Spleen (tissue), 11 donors: ENCODE results near the gene ARRDC3. TPM values are rescaled to one million over a fixed set of nuclear protein-coding genes. Genes with fewer than 3 reads are reported as not detected.

ENCODE experiments used
- DNase-seq: peaks from one replicate; pipeline ENCODE4 v3.0.0-alpha.2; 2020
- H3K27ac ChIP-seq, 8 donors: fragments of 200-600 bp; sonication (generic) in 7 of 8; 1 replicate in 4 of 8; 2 replicates in 4 of 8; pipeline versions ENCODE4 v1.5.0 to v1.8.0; 2016 to 2021; ENCODE audit warnings: inconsistent platforms in 4 of 8, mild to moderate bottlenecking in 4 of 8, moderate library complexity in 1 of 8
- H3K27me3 ChIP-seq, 7 donors: fragments of 200-600 bp; sonication (generic) in 6 of 7; replicated peaks in 1 of 7; 1 replicate in 4 of 7; 2 replicates in 3 of 7; pipeline versions ENCODE4 v1.5.0 to v1.8.0; 2016 to 2021; ENCODE audit warnings: inconsistent platforms in 3 of 7, mild to moderate bottlenecking in 1 of 7
- H3K36me3 ChIP-seq, 6 donors: fragments of 200-600 bp; sonication (generic) in 5 of 6; 1 replicate in 4 of 6; 2 replicates in 2 of 6; pipeline versions ENCODE4 v1.5.0 to v1.8.0; 2016 to 2021; ENCODE audit warnings: inconsistent platforms in 2 of 6
- H3K4me1 ChIP-seq, 6 donors: fragments of 200-600 bp; sonication (generic) in 5 of 6; 1 replicate in 3 of 6; 2 replicates in 3 of 6; pipeline versions ENCODE4 v1.5.0 to v1.8.0; 2016 to 2021; ENCODE audit warnings: inconsistent platforms in 3 of 6
- H3K4me3 ChIP-seq, 8 donors: fragments of 200-600 bp; sonication (generic) in 7 of 8; 1 replicate in 4 of 8; 2 replicates in 4 of 8; pipeline versions ENCODE4 v1.5.0 to v1.8.0; 2016 to 2021; ENCODE audit warnings: inconsistent platforms in 4 of 8, mild to moderate bottlenecking in 4 of 8, moderate library complexity in 2 of 8
- H3K9me3 ChIP-seq, 8 donors: fragments of 200-600 bp; sonication (generic) in 7 of 8; 1 replicate in 4 of 8; 2 replicates in 4 of 8; pipeline versions ENCODE4 v1.5.0 to v1.8.0; 2016 to 2021; ENCODE audit warnings: inconsistent platforms in 4 of 8
- POLR2A ChIP-seq, 3 donors: fragments of 450-650 bp; IDR thresholded peaks; one replicate each; pipeline ENCODE4 v1.5.1; 2017; ENCODE audit warnings: antibody characterized with exemption in 3 of 3, mild to moderate bottlenecking in 1 of 3
- POLR2AphosphoS5 ChIP-seq, 3 donors: sonication (generic); formaldehyde crosslinking; IDR thresholded peaks; one replicate each; pipeline ENCODE4 v1.5.1; 2017; ENCODE audit warnings: antibody characterized with exemption in 3 of 3
- WGBS, 5 donors: extraction: QIAGEN DNeasy Blood & Tissue Kit in 3 of 5; methylation state at CpG; one replicate each; pipeline versions ENCODE4 v1.1.5 to v1.1.7; 2013 to 2018; 5-methylcytosine and 5-hydroxymethylcytosine counted together
- intact Hi-C: fragments of 100-400 bp; cut with DNase I; formaldehyde crosslinking; loops from one replicate; pipeline ENCODE4 v1.15.0; 2023; ENCODE audit warnings: low total_unique reads
- polyA plus RNA-seq, 3 donors: library from polyadenylated mRNA; stranded (reverse); fragments of 200-250 nt; gene quantifications; one replicate each; pipeline ENCODE4 v1.2.1, GENCODE V29; 2013
- total RNA-seq, 7 donors: library from RNA; depleted of rRNA in 3 of 7; stranded (reverse); fragments of >200 nt in 3 of 7; fragmentation: NEBNext Ultra II Directional in 4 of 7; extraction: Animal tissue kit (Norgen Biotek cat#: 25700) in 4 of 7; gene quantifications; one replicate each; pipeline versions ENCODE4 v1.1.0 to v1.2.1, GENCODE V29; 2016 to 2021
- TF ChIP-seq, protein P1 (sequence below), 11 experiments: fragments of 200-600 bp in 7 of 11; fragments of 450-650 bp in 4 of 11; sonication (generic) in 4 of 11; IDR thresholded peaks in 8 of 11; conservative IDR thresholded peaks in 3 of 11; 1 replicate in 7 of 11; 2 replicates in 4 of 11; pipeline versions ENCODE4 v1.4.0 to v1.8.0; 2016 to 2021; ENCODE audit warnings: antibody characterized with exemption in 11 of 11, inconsistent platforms in 4 of 11, mild to moderate bottlenecking in 1 of 11
- donor health status: healthy with polysubstance abuse.
- donor health status: DM: no; HTN: no; CAD: no; lungs with moderate emphysema.
- donor health status: DM: no; HTN: no; CAD: no.
- donor health status: Bipolar disorder and iron deficiency.
- donor health status: healthy.
- donor health status: DM: no; HTN: no; CAD: no.
- donor health status: DM: yes; HTN: yes; CAD: no.

ARRDC3 gene
- total and polyA plus RNA-seq, 10 donors, result 13.7 to 124 (median 41.2) TPM

GRCh38 chr5:91373006-91373405 is 10.1 kb downstream of the ARRDC3 start:
- intact Hi-C loops, result no loop called here
- no peak for TF ChIP-seq POLR2A (IDR thresholded peaks at IDR 0.05)
- no peak for TF ChIP-seq POLR2AphosphoS5 (IDR thresholded peaks at IDR 0.05)
- TF ChIP-seq, protein P1, sequence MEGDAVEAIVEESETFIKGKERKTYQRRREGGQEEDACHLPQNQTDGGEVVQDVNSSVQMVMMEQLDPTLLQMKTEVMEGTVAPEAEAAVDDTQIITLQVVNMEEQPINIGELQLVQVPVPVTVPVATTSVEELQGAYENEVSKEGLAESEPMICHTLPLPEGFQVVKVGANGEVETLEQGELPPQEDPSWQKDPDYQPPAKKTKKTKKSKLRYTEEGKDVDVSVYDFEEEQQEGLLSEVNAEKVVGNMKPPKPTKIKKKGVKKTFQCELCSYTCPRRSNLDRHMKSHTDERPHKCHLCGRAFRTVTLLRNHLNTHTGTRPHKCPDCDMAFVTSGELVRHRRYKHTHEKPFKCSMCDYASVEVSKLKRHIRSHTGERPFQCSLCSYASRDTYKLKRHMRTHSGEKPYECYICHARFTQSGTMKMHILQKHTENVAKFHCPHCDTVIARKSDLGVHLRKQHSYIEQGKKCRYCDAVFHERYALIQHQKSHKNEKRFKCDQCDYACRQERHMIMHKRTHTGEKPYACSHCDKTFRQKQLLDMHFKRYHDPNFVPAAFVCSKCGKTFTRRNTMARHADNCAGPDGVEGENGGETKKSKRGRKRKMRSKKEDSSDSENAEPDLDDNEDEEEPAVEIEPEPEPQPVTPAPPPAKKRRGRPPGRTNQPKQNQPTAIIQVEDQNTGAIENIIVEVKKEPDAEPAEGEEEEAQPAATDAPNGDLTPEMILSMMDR (IDR thresholded peaks at IDR 0.05 in 8 of 11, conservative IDR thresholded peaks at IDR 0.05 in 3 of 11), result no peak
- 88 to 96% (median 92%) methylated on average over 1 of the region's 1 CpG for WGBS, 5 donors
- no peak overlapping the region for H3K4me3 ChIP-seq
- H3K27me3 ChIP-seq, result no peaks in the 10 kb centered on the region
- peak overlapping the region in 3 of 8 donors; percentile 30 to 36 (median 31) for H3K27ac ChIP-seq
- H3K36me3 ChIP-seq, result peaks cover 0 to 100% (median 87%) of the 10 kb centered on the region in 6 donors
- no peak for DNase-seq
- H3K9me3 ChIP-seq, result no peaks in the 10 kb centered on the region
- H3K4me1 ChIP-seq, result peaks cover 22 to 85% (median 40%) of the 10 kb centered on the region in 6 donors

GRCh38 chr5:91369480-91369879 is 13.6 kb downstream of the ARRDC3 start:
- no peak overlapping the region for H3K4me3 ChIP-seq
- H3K4me1 ChIP-seq, result peaks cover 8 to 50% (median 13%) of the 10 kb centered on the region in 6 donors
- DNase-seq, result no peak
- peak overlapping the region in 1 of 8 donors; percentile 3 for H3K27ac ChIP-seq
- 36 to 63% (median 50%) methylated on average over 1 of the region's 1 CpG for WGBS, 5 donors
- intact Hi-C loops, result no loop called here
- TF ChIP-seq, protein P1 (IDR thresholded peaks at IDR 0.05 in 8 of 11, conservative IDR thresholded peaks at IDR 0.05 in 3 of 11), result no peak
- TF ChIP-seq POLR2AphosphoS5 (IDR thresholded peaks at IDR 0.05) (no peak), POLR2A (IDR thresholded peaks at IDR 0.05) (no peak)
- no peaks in the 10 kb centered on the region for H3K9me3 ChIP-seq
- peaks cover 0 to 83% (median 69%) of the 10 kb centered on the region in 6 donors for H3K36me3 ChIP-seq
- H3K27me3 ChIP-seq, result no peaks in the 10 kb centered on the region

DNA sequence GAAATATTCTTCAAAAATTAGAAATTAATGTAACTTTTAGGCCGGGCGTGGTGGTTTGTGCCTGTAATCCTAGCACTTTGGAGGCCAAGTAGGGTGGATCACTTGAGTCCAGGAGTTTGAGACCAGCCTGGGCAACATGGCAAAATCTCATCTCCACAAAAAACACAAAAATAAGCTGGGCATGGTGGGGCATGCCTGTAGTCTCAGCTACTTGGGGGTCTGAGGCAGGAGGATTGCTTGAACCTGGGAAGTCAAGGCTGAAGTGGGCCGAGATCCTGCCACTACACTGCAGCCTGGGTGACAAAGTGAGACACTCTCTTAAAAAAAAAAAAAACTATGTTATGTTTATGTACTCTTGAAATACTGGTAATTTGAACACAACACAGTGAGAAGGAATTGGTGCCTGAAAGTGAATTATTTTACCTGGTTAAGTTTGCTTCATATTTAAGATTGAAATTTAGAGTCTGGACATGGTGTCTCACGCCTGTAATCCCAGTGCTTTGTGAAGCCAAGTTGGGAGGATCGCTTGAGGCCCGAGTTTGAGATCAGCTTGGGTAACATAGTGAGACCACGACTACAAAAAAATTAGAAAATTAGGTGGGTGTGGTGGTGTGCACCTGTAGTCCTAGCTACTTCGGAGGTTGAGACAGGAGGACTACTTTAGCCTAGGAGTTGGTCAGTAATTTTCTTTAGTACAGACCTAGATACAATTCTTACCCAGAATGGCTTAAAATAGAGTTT is 15.0 kb downstream of the ARRDC3 start:
- intact Hi-C loops, result no loop called here
- no peak for DNase-seq
- Histone ChIP-seq H3K27ac (no peak overlapping the region), H3K4me3 (no peak overlapping the region), H3K9me3 (no peaks in the 10 kb centered on the region), H3K4me1 (peaks cover 5 to 37% (median 12%) of the 10 kb centered on the region in 6 donors), H3K36me3 (peaks cover 0 to 69% (median 56%) of the 10 kb centered on the region in 6 donors), H3K27me3 (no peaks in the 10 kb centered on the region)
- TF ChIP-seq, protein P1 (IDR thresholded peaks at IDR 0.05 in 8 of 11, conservative IDR thresholded peaks at IDR 0.05 in 3 of 11), result no peak
- peak in 1 of 3 donors; percentile 55 for TF ChIP-seq POLR2AphosphoS5 (IDR thresholded peaks at IDR 0.05)
- WGBS, 5 donors, result 94 to 98% (median 95%) methylated on average over 8 of the region's 8 CpGs

DNA sequence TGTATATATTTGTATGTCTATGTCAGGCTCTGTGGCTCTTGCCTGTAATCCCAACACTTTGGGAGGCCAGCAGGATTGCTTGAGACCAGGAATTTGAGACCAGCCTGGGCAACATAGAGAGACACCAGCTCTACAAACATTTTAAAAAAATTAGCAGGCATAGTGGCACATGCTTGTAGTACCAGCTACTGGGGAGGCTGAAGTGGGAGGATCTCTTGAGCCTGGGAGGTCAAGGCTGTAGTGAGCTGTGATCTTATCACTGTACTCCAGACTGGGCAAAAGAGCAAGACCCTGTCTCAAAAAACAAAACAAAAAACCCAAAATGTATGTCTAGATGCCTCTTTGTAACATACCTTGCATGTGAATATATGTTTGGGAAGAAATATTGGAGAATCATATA is 15.8 kb downstream of the ARRDC3 start:
- Histone ChIP-seq H3K9me3 (no peaks in the 10 kb centered on the region), H3K4me1 (peaks cover 0 to 29% (median 9%) of the 10 kb centered on the region in 6 donors), H3K36me3 (peaks cover 0 to 62% (median 48%) of the 10 kb centered on the region in 6 donors), H3K27ac (no peak overlapping the region), H3K27me3 (no peaks in the 10 kb centered on the region), H3K4me3 (no peak overlapping the region)
- intact Hi-C loops, result no loop called here
- peak in 1 of 3 donors; percentile 26 for TF ChIP-seq POLR2AphosphoS5 (IDR thresholded peaks at IDR 0.05)
- TF ChIP-seq, protein P1 (IDR thresholded peaks at IDR 0.05 in 8 of 11, conservative IDR thresholded peaks at IDR 0.05 in 3 of 11), result no peak
- no peak for DNase-seq
